Aorta (tissue), 5 donors: ENCODE results near the gene DACT2. TPM values are rescaled to one million over a fixed set of nuclear protein-coding genes. Genes with fewer than 3 reads are reported as not detected.

Experiments
- ATAC-seq: fragments of 200-7000 bp; cut with Tn5 transposase; one replicate; pipeline ENCODE4 v1.9.1; 2022; ENCODE audit warnings: moderate library complexity; ENCODE audit not compliant: low FRiP score
- DNase-seq, 2 donors: peaks; one replicate each; pipeline ENCODE4 v3.0.0-alpha.2; 2020
- H3K27ac ChIP-seq, 2 donors: one replicate each; pipeline ENCODE4 v1.5.1; 2013; ENCODE audit warnings: low read length in 2 of 2, mild to moderate bottlenecking in 2 of 2, moderate library complexity in 2 of 2, control low read depth in 1 of 2, inconsistent platforms in 1 of 2, low read depth in 1 of 2
- H3K27me3 ChIP-seq, 2 donors: one replicate each; pipeline ENCODE4 v1.6.1; 2013; ENCODE audit warnings: control low read depth in 1 of 2, low read length in 1 of 2, mild to moderate bottlenecking in 1 of 2, moderate library complexity in 1 of 2; ENCODE audit not compliant: insufficient read depth in 2 of 2, control insufficient read depth in 1 of 2
- H3K36me3 ChIP-seq, 2 donors: one replicate each; pipeline ENCODE4 v1.6.1; 2013; ENCODE audit warnings: control low read depth in 1 of 2, low read length in 1 of 2, mild to moderate bottlenecking in 1 of 2; ENCODE audit not compliant: insufficient read depth in 2 of 2, control insufficient read depth in 1 of 2
- H3K4me1 ChIP-seq, 2 donors: one replicate each; pipeline ENCODE4 v1.6.1; 2013; ENCODE audit warnings: low read length in 2 of 2, control low read depth in 1 of 2, mild to moderate bottlenecking in 1 of 2, moderate library complexity in 1 of 2; ENCODE audit not compliant: insufficient read depth in 2 of 2, control insufficient read depth in 1 of 2
- H3K4me3 ChIP-seq, 2 donors: one replicate each; pipeline ENCODE4 v1.5.1; 2013; ENCODE audit warnings: low read length in 2 of 2, control low read depth in 1 of 2, mild to moderate bottlenecking in 1 of 2
- H3K9me3 ChIP-seq: one replicate; pipeline ENCODE4 v1.6.1; 2013; ENCODE audit warnings: mild to moderate bottlenecking, low read length; ENCODE audit not compliant: control insufficient read depth
- WGBS, 2 donors: extraction: QIAGEN DNeasy Blood & Tissue Kit; methylation state at CpG; one replicate each; pipeline ENCODE4 v1.1.7; 2013; 5-methylcytosine and 5-hydroxymethylcytosine counted together
- intact Hi-C, 2 donors: fragments of 100-400 bp; cut with DNase I; formaldehyde crosslinking; loops; one replicate each; pipeline versions ENCODE4 v1.14.2 to v1.15.0; 2022
- polyA plus RNA-seq, 2 donors: library from polyadenylated mRNA; stranded (reverse); fragments of 200-250 nt; gene quantifications; one replicate each; pipeline ENCODE4 v1.2.3, GENCODE V29; 2013
- total RNA-seq, 2 donors: library from RNA; stranded (reverse); fragmentation: NEBNext Ultra II Directional; extraction: Animal tissue kit (Norgen Biotek cat#: 25700); gene quantifications; one replicate each; pipeline ENCODE4 v1.2.1, GENCODE V29; 2021
- donor health status: healthy with polysubstance abuse.
- donor health status: Bipolar disorder and iron deficiency.
- donor health status: DM: no; HTN: no; CAD: no.
- donor health status: DM: no; HTN: no; CAD: no.
- donor health status: DM: yes; HTN: yes; CAD: no.

DACT2 gene
- total and polyA plus RNA-seq, 4 donors, result 0.10 to 0.48 (median 0.13) TPM; not detected in 1

DNA sequence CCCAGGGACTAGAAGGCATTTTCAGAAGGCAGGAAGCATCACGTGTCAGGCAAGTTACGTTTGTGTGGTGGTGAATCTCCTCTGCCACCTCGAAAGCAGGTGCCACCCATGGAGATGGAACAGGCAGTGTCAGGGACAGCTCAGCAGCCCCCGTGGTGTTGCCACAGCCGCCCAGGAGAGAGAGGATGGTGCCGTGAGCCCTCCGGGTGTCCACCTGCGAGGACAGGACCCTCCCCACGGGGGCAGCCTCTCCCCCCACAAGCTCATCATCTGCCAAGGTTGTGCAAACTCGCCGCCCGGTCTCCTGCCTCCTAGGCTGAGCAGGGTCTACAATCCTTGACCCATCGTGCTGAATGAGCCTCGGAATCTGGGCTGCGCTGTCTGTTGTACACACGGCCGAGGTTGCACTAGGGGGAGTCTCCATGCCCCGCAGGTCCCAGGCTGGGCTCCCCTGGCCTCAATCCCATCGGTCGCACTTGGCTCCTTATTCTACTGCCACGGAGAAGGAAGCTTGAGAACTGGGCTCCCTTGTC, 40.1 kb downstream of the DACT2 start:
- no peaks in the 10 kb centered on the region for H3K4me1 ChIP-seq
- no peaks in the 10 kb centered on the region for H3K36me3 ChIP-seq
- H3K4me3 ChIP-seq, result no peak overlapping the region
- ATAC-seq, result no peak
- no peak for DNase-seq
- intact Hi-C loops, result no loop called here
- H3K27ac ChIP-seq, result no peak overlapping the region
- no peaks in the 10 kb centered on the region for H3K27me3 ChIP-seq
- H3K9me3 ChIP-seq, result no peaks in the 10 kb centered on the region
- 79 to 82% methylated on average over 21 of the region's 21 CpGs for WGBS, 2 donors

DNA sequence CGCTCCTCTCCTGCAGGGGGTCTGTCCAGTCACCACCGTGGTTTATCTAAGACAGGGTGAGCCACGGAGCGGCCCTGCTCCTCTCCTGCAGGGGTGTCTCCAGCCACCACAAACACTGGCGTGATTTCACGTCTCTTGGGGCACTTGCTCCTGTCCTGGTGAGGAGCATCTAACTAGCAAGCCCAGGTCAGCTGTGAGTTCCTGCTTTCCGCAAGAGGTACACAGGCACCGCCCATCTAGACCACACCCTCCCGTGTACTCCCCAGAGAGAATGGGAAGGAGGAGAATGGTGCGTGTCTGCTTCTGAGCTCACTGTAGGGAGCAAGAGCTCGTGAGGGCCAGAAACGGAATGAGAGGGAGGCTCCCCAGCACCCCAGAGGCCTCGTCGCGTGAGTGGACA, 40.7 kb downstream of the DACT2 start:
- H3K4me3 ChIP-seq, result no peak overlapping the region
- no peaks in the 10 kb centered on the region for H3K4me1 ChIP-seq
- H3K9me3 ChIP-seq, result no peaks in the 10 kb centered on the region
- WGBS, 2 donors, result 87 to 89% methylated on average over 15 of the region's 15 CpGs
- no peak overlapping the region for H3K27ac ChIP-seq
- DNase-seq (no peak), ATAC-seq (no peak)
- H3K36me3 ChIP-seq, result no peaks in the 10 kb centered on the region
- intact Hi-C loops, result no loop called here
- no peaks in the 10 kb centered on the region for H3K27me3 ChIP-seq

DNA sequence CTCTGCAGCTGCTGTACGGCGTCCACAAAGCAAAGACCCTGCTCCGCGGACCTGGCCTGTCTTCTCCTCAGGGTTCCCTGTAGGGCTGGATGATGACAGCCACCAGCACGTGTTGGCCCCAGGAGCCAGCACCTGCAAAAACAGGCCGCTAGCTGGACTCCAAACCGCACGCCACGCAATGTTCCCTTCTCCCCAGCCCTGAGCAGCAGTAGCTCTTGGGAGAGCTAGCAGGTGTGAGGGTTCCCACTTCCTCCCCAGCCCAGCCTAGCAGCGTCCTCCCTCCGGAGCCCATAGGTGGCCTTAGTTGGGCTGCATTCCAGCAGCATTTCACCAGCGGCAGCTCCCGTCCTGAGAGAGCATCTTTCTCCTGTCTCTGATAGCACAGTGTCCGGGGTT, 42.3 kb downstream of the DACT2 start:
- WGBS, 2 donors, result 75 to 82% methylated on average over 14 of the region's 14 CpGs
- DNase-seq (no peak), ATAC-seq (no peak)
- intact Hi-C loops, result no loop called here
- no peak overlapping the region for H3K27ac ChIP-seq
- H3K36me3 ChIP-seq, result no peaks in the 10 kb centered on the region
- H3K4me1 ChIP-seq, result no peaks in the 10 kb centered on the region
- no peaks in the 10 kb centered on the region for H3K9me3 ChIP-seq
- no peaks in the 10 kb centered on the region for H3K27me3 ChIP-seq
- no peak overlapping the region for H3K4me3 ChIP-seq

DNA sequence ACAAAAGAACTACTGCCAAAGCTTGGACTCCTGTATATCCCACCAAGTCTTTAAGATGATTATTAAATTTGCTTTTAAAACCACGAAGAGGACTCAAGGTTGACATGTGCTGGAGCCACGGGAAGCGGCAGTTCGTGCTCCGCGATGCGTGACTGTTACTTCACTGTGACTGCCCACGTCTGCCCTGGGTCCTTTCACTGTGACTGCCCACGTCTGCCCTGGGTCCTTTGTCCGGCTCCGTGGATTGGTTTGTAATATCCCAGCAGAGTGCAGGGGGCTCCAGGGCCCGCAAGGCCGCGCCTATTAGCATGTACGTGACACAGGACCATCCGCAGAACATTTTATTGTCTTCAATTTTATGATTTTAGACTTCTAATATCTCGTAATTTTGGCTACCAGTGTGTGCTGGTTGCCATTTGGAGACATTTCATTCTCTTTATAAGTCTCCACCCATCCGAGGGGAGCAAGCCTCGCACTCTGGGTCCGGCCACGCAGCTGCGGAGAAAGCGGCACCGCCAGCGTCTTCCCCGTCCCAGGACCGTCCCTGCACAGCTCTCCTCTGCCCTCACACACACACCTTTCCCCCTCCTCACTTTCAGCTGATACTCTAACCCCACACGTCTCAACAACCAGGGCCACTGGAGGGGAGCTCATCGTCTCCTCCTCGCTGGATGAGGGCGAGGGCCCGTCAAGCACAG, 42.9 kb downstream of the DACT2 start:
- 93 to 95% methylated on average over 32 of the region's 32 CpGs for WGBS, 2 donors
- intact Hi-C loops, result no loop called here
- no peaks in the 10 kb centered on the region for H3K27me3 ChIP-seq

DNA sequence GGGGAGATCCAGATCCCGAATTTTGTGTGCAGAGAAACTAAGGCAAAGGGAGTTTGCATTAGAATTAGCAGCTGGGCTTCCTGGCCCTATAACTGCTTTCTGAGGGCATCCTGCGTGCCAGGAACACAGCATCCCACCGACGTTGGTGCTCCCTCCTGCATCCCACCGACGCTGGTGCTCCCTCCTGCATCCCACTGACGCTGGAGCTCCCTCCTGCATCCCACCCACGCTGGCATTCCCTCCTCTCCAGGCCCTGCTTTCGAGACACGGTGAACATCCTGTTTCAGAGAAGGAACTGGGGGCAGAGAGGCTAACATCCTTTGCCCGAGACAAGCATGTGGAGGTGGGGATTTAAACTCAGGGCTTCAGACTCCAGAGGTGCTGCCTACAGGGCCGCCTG, 44.4 kb downstream of the DACT2 start:
- no peak for DNase-seq
- ATAC-seq, result no peak
- 77% methylated on average over 12 of the region's 12 CpGs for WGBS, 2 donors
- Histone ChIP-seq H3K27ac (no peak overlapping the region), H3K9me3 (no peaks in the 10 kb centered on the region), H3K4me3 (no peak overlapping the region), H3K4me1 (no peaks in the 10 kb centered on the region), H3K36me3 (no peaks in the 10 kb centered on the region), H3K27me3 (no peaks in the 10 kb centered on the region)
- intact Hi-C loops, result no loop called here

More for the DNA sequence above, 42.9 kb downstream of the DACT2 start:
- no peak for ATAC-seq
- no peak overlapping the region for H3K4me3 ChIP-seq
- H3K27ac ChIP-seq, result no peak overlapping the region
- no peaks in the 10 kb centered on the region for H3K36me3 ChIP-seq
- H3K9me3 ChIP-seq, result no peaks in the 10 kb centered on the region
- no peak for DNase-seq
- H3K4me1 ChIP-seq, result no peaks in the 10 kb centered on the region

DNA sequence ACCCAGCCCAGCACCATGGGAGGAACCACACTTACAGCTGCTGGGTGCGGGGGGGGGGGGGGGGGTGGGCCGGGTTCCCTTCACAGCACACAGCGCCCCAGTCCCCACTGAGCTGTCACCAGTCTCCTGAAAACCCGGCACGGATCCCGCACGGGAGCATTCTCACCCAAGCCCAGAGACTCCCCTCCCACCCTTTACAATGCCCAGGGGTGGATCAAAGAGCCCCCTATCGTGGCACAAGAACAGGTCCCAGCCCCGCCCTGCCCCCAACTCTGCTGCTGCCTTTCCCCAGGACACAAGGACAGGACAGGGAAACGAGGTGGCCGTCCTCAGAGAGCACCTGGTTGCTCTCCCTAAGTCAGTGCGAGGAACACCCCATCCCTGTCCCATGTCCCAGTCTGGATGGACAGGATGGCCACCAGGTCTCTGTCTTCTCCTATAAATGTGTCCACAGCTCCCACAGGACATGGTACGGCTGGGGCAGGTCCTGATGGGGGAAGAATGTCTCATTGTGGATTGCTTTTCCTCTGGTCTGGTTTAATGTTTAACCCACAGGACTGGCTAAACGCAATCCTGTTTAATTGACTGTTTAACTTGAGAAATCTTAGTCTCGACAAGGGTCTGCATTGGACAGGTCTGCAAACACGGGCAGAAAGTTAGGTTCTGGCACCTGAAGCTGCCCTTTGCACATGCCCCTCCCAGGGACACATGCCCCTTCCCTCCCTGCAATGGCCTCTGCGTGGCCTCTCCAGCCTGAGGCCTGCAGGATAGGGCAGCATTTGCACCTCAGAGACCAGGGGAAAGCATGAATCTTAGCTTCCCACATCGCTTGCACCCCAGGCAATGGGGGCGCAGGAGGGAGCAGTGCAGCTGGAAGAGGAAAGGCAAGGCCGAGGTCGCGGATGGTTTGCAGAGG, 45.3 kb downstream of the DACT2 start:
- Histone ChIP-seq H3K27ac (no peak overlapping the region), H3K27me3 (no peaks in the 10 kb centered on the region), H3K4me1 (no peaks in the 10 kb centered on the region), H3K36me3 (no peaks in the 10 kb centered on the region), H3K9me3 (no peaks in the 10 kb centered on the region), H3K4me3 (no peak overlapping the region)
- ATAC-seq (no peak), DNase-seq (no peak)
- 71 to 86% methylated on average over 22 of the region's 22 CpGs for WGBS, 2 donors
- intact Hi-C loops, result no loop called here

DNA sequence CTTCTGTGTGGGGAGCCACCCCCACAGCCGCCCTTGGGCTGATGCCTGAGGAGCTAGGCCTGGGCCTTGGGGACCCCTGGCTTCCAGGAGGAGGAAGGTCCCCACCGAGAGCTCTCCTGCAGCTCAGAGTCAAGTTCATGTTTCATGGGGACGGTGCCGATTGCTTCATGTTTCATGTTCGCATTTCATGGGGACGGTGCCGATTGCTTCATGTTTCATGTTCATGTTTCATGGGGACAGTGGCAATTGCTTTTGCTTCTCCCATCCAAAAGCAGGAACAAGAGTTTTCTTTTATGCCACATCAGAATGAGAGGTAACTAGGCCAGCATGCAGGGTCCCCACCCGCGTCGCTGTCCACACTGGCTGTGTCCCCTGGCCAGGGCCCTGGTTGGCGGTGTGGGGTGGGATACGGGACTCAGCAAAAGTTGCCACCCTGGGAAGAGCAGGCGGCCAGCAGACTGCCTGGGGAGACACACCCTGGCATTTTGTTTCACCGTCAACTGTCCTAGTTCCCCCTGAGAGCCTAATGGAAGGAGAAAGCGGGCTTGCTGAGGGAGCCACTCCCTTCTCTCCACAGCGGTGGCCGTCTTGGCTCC, 46.0 kb downstream of the DACT2 start:
- 83 to 91% methylated on average over 17 of the region's 17 CpGs for WGBS, 2 donors
- Histone ChIP-seq H3K9me3 (no peaks in the 10 kb centered on the region), H3K27ac (no peak overlapping the region), H3K36me3 (no peaks in the 10 kb centered on the region), H3K4me3 (no peak overlapping the region), H3K4me1 (no peaks in the 10 kb centered on the region), H3K27me3 (no peaks in the 10 kb centered on the region)
- DNase-seq, result no peak
- intact Hi-C loops, result no loop called here
- no peak for ATAC-seq

DNA sequence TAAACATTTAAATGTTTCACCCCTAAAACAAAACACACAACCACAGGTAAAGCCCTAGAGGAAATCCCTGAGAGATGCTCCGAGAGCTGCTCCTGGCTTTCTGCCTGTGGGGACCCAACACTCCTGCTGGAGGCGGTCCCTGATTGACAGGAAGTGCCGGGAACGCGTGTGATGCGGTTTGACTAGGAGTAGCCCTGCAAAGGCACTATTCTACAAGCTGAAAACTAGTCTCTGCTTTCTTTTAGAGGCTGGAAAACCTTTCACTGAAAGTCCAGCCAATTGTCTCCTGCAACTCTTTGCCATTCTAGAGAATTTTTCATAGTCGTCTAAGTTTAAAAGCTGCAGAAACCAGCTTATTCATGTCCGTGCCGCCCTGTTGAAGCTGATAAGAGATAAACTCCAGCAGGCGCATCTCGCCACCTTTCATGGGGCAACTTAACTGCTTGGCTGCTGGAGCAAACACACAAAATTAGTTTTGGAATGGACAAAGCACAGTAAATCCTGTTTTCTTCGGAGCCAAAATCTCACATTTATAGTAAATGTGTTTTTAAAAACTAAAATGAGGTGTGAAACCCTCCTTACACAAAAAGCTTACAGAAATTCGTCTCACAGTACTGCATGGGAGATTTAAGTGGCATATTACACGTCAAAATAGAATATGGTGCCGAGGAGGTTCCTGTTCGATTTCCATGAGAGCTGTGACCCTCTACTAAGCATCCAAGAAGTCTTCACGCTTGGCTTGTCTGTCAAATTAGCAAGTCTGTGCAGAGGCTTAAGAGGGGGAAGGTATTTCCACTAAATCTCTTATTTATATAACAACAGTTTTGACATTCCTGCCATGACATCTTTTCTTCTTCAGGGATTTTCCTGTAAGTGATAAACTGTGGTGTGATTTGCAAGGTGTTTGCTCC, 46.9 kb downstream of the DACT2 start:
- WGBS, 2 donors, result 48 to 51% methylated on average over 17 of the region's 17 CpGs
- DNase-seq, result no peak
- ATAC-seq, result no peak
- Histone ChIP-seq H3K27ac (no peak overlapping the region), H3K4me3 (no peak overlapping the region), H3K36me3 (no peaks in the 10 kb centered on the region), H3K9me3 (no peaks in the 10 kb centered on the region), H3K27me3 (no peaks in the 10 kb centered on the region), H3K4me1 (no peaks in the 10 kb centered on the region)
- intact Hi-C loops, result no loop called here
